ENCODE measurements around the gene THUMPD1.

DNA sequence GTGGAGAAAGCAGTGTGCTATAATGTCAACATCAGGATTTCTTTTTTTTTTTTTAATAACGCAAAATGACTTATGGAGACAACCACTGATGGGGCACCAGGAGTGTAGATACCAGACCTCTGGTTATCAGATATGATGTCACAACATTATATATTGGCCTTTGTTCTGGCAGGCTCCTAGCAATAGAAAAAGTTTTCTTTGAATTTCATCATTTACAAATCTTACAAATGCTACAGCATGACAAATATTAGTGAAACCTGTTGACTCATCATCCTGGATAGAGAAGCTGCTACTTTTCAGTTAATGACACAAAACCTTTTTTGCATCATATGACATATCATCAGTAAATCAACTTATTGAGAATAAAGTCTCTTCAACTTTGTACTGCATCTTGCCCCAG is 6.1 kb downstream of the THUMPD1 start:
- TF ChIP-seq ZFX (IDR thresholded peaks at IDR 0.05) (no peak), CTCF (conservative IDR thresholded peaks at IDR 0.05) (no peak)
